ENCODE results near the gene PRR11. TPM values are rescaled to one million over a fixed set of nuclear protein-coding genes. Genes with fewer than 3 reads are reported as not detected.
"Not testable (repeated sequence)": the region's sequence is repeated elsewhere in the genome, so short reads cannot be mapped to it uniquely, and the experiment has no call there.

Gene PRR11
- total RNA-seq, 1 experiment from 2014 or later: 90.4 TPM

DNA sequence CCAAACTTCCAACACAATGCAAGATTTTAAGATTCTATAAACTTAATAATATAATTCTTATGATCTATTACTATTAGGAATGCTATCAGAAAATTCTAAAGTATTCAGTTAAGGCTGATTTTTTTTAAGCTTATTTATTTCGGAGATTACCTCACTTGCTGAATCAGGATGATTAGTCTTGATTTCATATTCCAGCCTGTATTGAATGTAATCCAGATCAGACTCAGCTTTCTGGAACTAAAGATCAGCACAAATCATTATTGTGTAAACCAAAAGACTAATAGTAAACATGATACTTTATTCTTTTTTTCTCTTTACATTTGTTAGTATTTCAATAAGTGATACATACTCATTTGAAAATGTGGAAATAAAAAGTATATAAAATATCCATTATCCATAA lies 24.4 kb upstream of the PRR11 start (continued):
- TF ChIP-seq, protein P1, sequence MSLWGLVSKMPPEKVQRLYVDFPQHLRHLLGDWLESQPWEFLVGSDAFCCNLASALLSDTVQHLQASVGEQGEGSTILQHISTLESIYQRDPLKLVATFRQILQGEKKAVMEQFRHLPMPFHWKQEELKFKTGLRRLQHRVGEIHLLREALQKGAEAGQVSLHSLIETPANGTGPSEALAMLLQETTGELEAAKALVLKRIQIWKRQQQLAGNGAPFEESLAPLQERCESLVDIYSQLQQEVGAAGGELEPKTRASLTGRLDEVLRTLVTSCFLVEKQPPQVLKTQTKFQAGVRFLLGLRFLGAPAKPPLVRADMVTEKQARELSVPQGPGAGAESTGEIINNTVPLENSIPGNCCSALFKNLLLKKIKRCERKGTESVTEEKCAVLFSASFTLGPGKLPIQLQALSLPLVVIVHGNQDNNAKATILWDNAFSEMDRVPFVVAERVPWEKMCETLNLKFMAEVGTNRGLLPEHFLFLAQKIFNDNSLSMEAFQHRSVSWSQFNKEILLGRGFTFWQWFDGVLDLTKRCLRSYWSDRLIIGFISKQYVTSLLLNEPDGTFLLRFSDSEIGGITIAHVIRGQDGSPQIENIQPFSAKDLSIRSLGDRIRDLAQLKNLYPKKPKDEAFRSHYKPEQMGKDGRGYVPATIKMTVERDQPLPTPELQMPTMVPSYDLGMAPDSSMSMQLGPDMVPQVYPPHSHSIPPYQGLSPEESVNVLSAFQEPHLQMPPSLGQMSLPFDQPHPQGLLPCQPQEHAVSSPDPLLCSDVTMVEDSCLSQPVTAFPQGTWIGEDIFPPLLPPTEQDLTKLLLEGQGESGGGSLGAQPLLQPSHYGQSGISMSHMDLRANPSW (CRISPR knock-in tag; conservative IDR thresholded peaks at IDR 0.05; ENCODE audit: low read depth): no peak
- TF ChIP-seq GTF2I (CRISPR knock-in tag; conservative IDR thresholded peaks at IDR 0.05) (no peak), SOX15 (CRISPR knock-in tag; IDR thresholded peaks at IDR 0.05) (no peak), TP53 (CRISPR knock-in tag; IDR thresholded peaks at IDR 0.05) (no peak), JUN (CRISPR knock-in tag; IDR thresholded peaks at IDR 0.05) (no peak)

DNA sequence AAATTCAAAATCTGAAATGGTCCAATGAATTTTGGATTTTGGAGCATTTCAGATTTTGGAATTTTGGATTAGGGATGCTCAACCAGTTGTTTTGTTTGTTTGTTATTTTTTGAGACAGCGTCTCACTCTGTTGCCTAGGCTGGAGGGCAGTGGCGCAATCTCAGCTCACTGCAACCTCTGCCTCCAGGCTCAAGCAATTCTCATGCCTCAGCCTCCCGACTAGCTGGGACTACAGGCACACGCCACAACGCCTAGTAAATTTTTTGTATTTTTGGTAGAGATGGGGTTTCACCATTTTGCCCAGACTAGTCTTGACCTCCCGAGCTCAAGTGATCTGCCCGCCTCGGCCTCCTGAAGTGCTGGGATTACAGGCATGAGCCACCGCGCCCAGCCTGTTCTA lies 17.2 kb upstream of the PRR11 start:
- H3K36me3 Mint-ChIP-seq; ATAC-seq; H3K27me3 Mint-ChIP-seq (ENCODE audit: low read depth); H3K4me1 Mint-ChIP-seq; DNase-seq (ENCODE audit: low spot score); POLR2A ChIA-PET; H3K4me3 Mint-ChIP-seq; H3K27ac Mint-ChIP-seq; H3K9me3 Mint-ChIP-seq; CTCF ChIA-PET: not testable (repeated sequence)

GRCh38 chr17:59139939-59140338 lies 15.6 kb upstream of the PRR11 start:
- no peaks in the 10 kb centered on the region for H3K9me3 Mint-ChIP-seq
- 0 out of 2 replicates have a peak, but pooled peaks cover 3% of the 10 kb centered on the region for H3K4me1 Mint-ChIP-seq
- H3K27me3 Mint-ChIP-seq (ENCODE audit: low read depth): no peaks in the 10 kb centered on the region
- POLR2A ChIA-PET: no interaction called here
- ATAC-seq: no peak
- peak overlapping the region; percentile 47; the same call in 1 of the 2 replicates for H3K27ac Mint-ChIP-seq
- H3K4me3 Mint-ChIP-seq: no peak overlapping the region
- TF ChIP-seq ERG (CRISPR knock-in tag; IDR thresholded peaks at IDR 0.05) (no peak), ESRRA (CRISPR knock-in tag; IDR thresholded peaks at IDR 0.05; ENCODE audit: borderline replicate concordance) (no peak), ZNF281 (CRISPR knock-in tag; IDR thresholded peaks at IDR 0.05) (no peak), ATF3 (CRISPR knock-in tag; conservative IDR thresholded peaks at IDR 0.05) (no peak), RELA (CRISPR knock-in tag; IDR thresholded peaks at IDR 0.05; ENCODE audit: borderline replicate concordance) (no peak), NR2C2 (CRISPR knock-in tag; IDR thresholded peaks at IDR 0.05) (no peak)
- H3K36me3 Mint-ChIP-seq: no peaks in the 10 kb centered on the region; the same call in 1 of the 2 replicates
- DNase-seq (ENCODE audit: low spot score): no peak
- CTCF ChIA-PET: no interaction called here

DNA sequence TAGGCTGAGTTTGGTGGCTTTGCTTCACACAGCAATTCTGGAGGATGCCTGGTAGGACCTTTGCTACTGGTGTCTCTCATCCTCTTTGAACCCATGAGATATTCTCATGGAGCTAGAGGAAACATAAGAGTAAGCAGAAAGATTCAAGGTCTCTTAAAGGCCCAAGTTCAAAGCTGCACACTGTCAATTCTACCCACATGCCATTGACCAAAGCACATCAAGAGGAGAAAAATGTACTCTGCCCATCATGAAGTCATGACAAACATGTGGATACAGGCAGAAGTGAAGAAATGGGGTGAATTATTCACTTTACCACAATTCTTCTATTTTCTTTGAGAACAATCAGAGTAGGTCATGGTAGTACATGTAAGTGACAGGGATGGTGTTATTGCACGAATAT lies 13.7 kb upstream of the PRR11 start:
- ATAC-seq (no peak), DNase-seq (ENCODE audit: low spot score) (no peak)
- POLR2A ChIA-PET: no interaction called here
- TF ChIP-seq ETV6 (CRISPR knock-in tag; IDR thresholded peaks at IDR 0.05) (no peak), MXD4 (CRISPR knock-in tag; IDR thresholded peaks at IDR 0.05; ENCODE audit: borderline replicate concordance) (no peak), NFATC4 (CRISPR knock-in tag; IDR thresholded peaks at IDR 0.05) (no peak), ZNF263 (CRISPR knock-in tag; IDR thresholded peaks at IDR 0.05; ENCODE audit: low read depth) (no peak), MAX (CRISPR knock-in tag; IDR thresholded peaks at IDR 0.05) (no peak)
- TF ChIP-seq, protein P2, sequence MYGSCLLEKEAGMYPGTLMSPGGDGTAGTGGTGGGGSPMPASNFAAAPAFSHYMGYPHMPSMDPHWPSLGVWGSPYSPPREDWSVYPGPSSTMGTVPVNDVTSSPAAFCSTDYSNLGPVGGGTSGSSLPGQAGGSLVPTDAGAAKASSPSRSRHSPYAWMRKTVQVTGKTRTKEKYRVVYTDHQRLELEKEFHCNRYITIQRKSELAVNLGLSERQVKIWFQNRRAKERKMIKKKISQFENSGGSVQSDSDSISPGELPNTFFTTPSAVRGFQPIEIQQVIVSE (CRISPR knock-in tag; IDR thresholded peaks at IDR 0.05; ENCODE audit: borderline replicate concordance): no peak
- TF ChIP-seq, protein P3, sequence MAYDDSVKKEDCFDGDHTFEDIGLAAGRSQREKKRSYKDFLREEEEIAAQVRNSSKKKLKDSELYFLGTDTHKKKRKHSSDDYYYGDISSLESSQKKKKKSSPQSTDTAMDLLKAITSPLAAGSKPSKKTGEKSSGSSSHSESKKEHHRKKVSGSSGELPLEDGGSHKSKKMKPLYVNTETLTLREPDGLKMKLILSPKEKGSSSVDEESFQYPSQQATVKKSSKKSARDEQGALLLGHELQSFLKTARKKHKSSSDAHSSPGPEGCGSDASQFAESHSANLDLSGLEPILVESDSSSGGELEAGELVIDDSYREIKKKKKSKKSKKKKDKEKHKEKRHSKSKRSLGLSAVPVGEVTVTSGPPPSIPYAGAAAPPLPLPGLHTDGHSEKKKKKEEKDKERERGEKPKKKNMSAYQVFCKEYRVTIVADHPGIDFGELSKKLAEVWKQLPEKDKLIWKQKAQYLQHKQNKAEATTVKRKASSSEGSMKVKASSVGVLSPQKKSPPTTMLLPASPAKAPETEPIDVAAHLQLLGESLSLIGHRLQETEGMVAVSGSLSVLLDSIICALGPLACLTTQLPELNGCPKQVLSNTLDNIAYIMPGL (CRISPR knock-in tag; IDR thresholded peaks at IDR 0.05): no peak
- Mint-ChIP-seq H3K4me1 (0 out of 2 replicates have a peak, but pooled peaks cover 3% of the 10 kb centered on the region), H3K36me3 (peaks cover 6% of the 10 kb centered on the region; the same call in 1 of the 2 replicates), H3K9me3 (no peaks in the 10 kb centered on the region), H3K27me3 (ENCODE audit: low read depth) (no peaks in the 10 kb centered on the region), H3K27ac (no peak overlapping the region), H3K4me3 (no peak overlapping the region)
- CTCF ChIA-PET: no interaction called here
